ENCODE data around the gene NKTR. TPM values are rescaled to one million over a fixed set of nuclear protein-coding genes. Genes with fewer than 3 reads are reported as not detected.

The NKTR gene
- total RNA-seq, 2 donors from 2014 or later: 54.1 to 63.9 TPM

DNA sequence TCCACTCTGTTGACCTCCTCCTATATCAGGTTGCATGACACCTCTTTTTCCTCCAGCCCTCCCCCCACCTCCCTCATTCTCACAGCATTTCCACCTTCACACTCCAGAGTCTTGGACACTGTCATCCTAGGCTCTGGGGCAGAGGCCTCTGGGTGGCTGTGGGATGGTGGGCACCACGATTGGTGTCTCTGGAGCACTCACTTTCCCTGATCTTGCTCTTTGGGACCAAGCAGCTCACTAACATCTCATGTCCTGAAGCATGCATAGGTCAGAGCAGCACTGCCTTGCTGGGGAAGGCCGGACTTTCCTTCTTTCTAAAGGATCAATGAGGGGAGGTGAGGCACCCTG is 67.9 kb downstream of the NKTR start:
- DNase-seq (no peak), ATAC-seq (no peak)
- intact Hi-C loops (cut with DNase I, micrococcal nuclease): no loop called here

- no peak for ATAC-seq
- DNase-seq: no peak
- intact Hi-C loops (cut with DNase I, micrococcal nuclease): no loop called here
Observed at GRCh38 chr3:42668793-42669217, 68.3 kb downstream of the NKTR start.

DNA sequence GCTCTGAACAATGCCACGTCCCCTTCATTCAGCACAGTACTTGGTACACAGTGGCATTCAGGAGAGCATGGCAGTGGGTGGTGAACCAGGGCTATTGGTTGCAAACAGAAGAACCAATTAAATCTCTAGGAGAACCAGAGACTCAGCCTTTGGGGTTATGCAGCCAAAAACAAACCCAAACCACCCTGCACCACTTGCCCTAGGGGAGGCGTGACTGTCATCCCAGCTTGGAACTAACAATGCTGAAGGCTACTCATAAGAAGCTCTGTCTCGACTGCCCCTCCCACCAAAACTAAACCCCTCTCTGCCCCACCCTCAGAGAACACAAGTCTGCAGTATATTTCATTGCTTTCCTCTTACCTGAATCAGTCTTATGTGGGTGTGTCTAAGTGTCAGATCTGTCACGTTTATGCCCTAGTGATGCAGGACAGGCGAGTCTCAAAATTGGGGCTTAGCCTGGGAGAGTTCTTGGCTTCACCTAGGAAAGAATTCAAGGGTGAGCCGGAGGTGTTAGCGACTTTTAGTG is 69.6 kb downstream of the NKTR start:
- intact Hi-C loops (cut with DNase I, micrococcal nuclease): no loop called here
- ATAC-seq: no peak
- DNase-seq: no peak

DNA sequence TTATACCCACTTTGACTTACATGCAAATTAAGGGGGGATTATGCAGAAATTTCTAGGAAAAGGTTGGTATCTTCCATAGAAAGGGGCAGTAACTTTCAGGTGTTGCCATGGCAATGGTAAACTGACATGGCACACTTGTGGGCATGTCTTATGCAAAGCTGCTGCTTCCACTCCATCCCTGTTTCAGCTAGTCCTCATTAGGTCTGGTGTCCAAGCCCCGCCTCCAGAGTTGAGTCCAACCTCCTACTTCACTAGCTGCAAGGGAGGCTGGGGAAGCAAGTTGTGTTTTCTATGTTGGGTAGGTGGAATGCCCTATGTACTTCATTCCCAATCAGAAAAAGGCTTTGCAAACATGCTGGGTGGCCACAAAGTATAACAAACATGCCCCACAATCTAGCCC is 70.2 kb downstream of the NKTR start:
- intact Hi-C loops (cut with DNase I, micrococcal nuclease): no loop called here
- ATAC-seq: no peak
- DNase-seq: no peak

DNA sequence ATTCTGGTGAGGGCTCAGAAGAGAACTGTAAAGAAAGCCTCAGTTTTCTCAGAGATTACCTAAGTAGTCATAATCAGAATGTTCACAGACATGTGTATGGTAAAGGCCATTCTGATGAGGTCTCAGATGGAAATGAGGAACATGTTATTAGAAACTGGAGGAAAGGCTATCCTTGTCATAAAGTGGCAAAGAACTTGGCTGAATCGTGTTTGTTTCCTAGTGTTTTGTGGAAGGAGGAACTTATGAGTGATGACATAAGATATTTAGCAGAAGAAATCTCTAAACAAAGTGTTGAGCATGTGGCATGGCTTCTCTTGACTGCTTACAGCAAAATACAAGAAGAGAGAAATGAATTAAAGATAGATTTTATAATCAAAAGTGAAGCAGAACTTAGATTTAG is 72.0 kb downstream of the NKTR start:
- ATAC-seq: no peak

DNA sequence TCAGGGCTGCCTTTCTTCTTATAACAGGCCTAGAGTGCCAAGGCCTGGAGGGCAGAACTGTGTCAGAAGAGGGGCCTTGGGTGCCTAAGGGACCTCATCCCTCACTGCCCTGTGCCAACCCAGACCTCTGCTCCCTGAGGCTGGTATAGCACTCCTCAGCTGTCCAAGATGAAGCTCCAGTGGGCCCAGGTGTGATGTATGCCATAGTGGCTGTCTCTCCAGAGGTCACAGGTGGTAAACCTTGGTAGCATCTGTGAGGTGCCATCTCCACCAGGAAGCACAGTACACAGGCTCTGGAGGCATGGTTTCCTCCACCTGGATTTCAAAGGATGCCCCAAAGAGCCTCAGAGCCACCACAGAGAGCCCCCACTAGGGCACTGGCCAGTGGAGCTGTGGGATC is 72.6 kb downstream of the NKTR start:
- intact Hi-C loops (cut with DNase I, micrococcal nuclease): no loop called here
- peak in 1 of 2 donors; percentile 16 for DNase-seq
- no peak for ATAC-seq

More for the DNA sequence above, 72.0 kb downstream of the NKTR start:
- intact Hi-C loops (cut with DNase I, micrococcal nuclease): no loop called here
- no peak for DNase-seq

GRCh38 chr3:42674146-42674545 is 73.7 kb downstream of the NKTR start:
- no peak for ATAC-seq
- intact Hi-C loops (cut with DNase I, micrococcal nuclease): no loop called here
- no peak for DNase-seq

GRCh38 chr3:42675909-42676308 is 75.4 kb downstream of the NKTR start:
- intact Hi-C loops (cut with DNase I, micrococcal nuclease): no loop called here
- DNase-seq: no peak
- no peak for ATAC-seq

GRCh38 chr3:42678447-42678846 is 78.0 kb downstream of the NKTR start:
- ATAC-seq (no peak), DNase-seq (no peak)
- intact Hi-C loops (cut with DNase I, micrococcal nuclease): no loop called here

DNA sequence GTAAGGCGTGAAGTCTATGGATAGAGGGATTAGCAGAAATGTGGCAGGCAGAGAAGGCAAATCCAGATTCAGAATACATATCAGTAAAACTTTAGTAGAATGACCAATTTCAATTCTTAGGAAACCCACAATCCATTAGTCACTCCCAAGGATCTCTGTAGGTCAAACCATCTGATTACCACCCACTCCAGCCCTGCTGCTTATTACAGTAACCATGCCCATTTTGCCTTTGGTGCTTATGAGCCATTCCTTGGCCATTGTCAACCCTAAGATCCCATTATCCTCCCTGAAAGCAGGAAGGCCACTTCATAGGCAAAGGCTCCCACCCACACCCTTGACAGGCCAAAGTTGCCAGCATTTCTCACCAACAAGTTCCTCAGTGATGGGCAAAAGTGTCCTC is 79.8 kb downstream of the NKTR start:
- ATAC-seq: no peak
- intact Hi-C loops (cut with DNase I, micrococcal nuclease): no loop called here
- no peak for DNase-seq

- no peak for DNase-seq
- ATAC-seq: no peak
- intact Hi-C loops (cut with DNase I, micrococcal nuclease): no loop called here
Observed at GRCh38 chr3:42680806-42681205, 80.3 kb downstream of the NKTR start.

- ATAC-seq: no peak
- intact Hi-C loops (cut with DNase I, micrococcal nuclease): no loop called here
- DNase-seq: no peak
Observed at GRCh38 chr3:42681361-42682038, 81.0 kb downstream of the NKTR start.

- intact Hi-C loops (cut with DNase I, micrococcal nuclease): no loop called here
- DNase-seq (peak in 1 of 2 donors; percentile 12), ATAC-seq (no peak)
Observed at GRCh38 chr3:42682301-42683070, 82.0 kb downstream of the NKTR start.

- peak; percentile 92 for ATAC-seq
- intact Hi-C loops (cut with DNase I, micrococcal nuclease): no loop called here
- DNase-seq: peak; percentile 51 to 56
Observed at GRCh38 chr3:42683875-42684598, 83.6 kb downstream of the NKTR start.

GRCh38 chr3:42684632-42685362 is 84.3 kb downstream of the NKTR start:
- intact Hi-C loops (cut with DNase I, micrococcal nuclease): no loop called here
- ATAC-seq: no peak

GRCh38 chr3:42685363-42685881 is 84.9 kb downstream of the NKTR start, which contains the start of gene KLHL40:
KLHL40 (plus strand) TSS chr3:42685537; CDS start chr3:42685619, 82 bp downstream.
- intact Hi-C loops (cut with DNase I, micrococcal nuclease): no loop called here
- DNase-seq: peak in 1 of 2 donors; percentile 17

More at GRCh38 chr3:42684632-42685362, 84.3 kb downstream of the NKTR start:
- no peak for DNase-seq

GRCh38 chr3:42685891-42686820 is 85.7 kb downstream of the NKTR start:
- intact Hi-C loops (cut with DNase I, micrococcal nuclease): no loop called here
- peak in 1 of 2 donors; percentile 15 for DNase-seq

More at GRCh38 chr3:42685363-42685881, 84.9 kb downstream of the NKTR start, which contains the start of gene KLHL40:
- no peak for ATAC-seq

More at GRCh38 chr3:42685891-42686820, 85.7 kb downstream of the NKTR start:
- no peak for ATAC-seq

All from left colon (tissue), 2 donors.